ENCODE data around the gene CCSER1. TPM values are rescaled to one million over a fixed set of nuclear protein-coding genes. Genes with fewer than 3 reads are reported as not detected.

CCSER1 gene
- total and polyA plus RNA-seq, 2 experiments from 2014 or later, result 2.9 to 3.4 TPM

GRCh38 chr4:90245837-90246236 is 118.6 kb downstream of the CCSER1 start:
- H3K36me3 ChIP-seq (ENCODE audit: insufficient read depth), result no peaks in the 10 kb centered on the region
- TF ChIP-seq NANOG (IDR thresholded peaks at IDR 0.05; ENCODE audit: borderline replicate concordance) (no peak), ZNF114 (CRISPR knock-in tag; IDR thresholded peaks at IDR 0.05) (no peak), POLR2AphosphoS5 (IDR thresholded peaks at IDR 0.05; ENCODE audit: low read depth) (no peak), CREB1 (CRISPR knock-in tag; IDR thresholded peaks at IDR 0.05; ENCODE audit: low read depth) (no peak), EZH2phosphoT487 (IDR thresholded peaks at IDR 0.05; ENCODE audit: unreplicated experiment) (no peak), EZH2 (IDR thresholded peaks at IDR 0.05; ENCODE audit: low read depth, unreplicated experiment) (no peak), REST (IDR thresholded peaks at IDR 0.05; ENCODE audit: unreplicated experiment) (no peak), ZNF462 (CRISPR knock-in tag; IDR thresholded peaks at IDR 0.05) (no peak), ZNF331 (CRISPR knock-in tag; IDR thresholded peaks at IDR 0.05; ENCODE audit: low read depth) (no peak), JUNB (IDR thresholded peaks at IDR 0.05; ENCODE audit: unreplicated experiment) (no peak), CTCF (conservative IDR thresholded peaks at IDR 0.05; ENCODE audit: low read depth in 2 of 2) (no peak), STAT1 (IDR thresholded peaks at IDR 0.05; ENCODE audit: unreplicated experiment) (no peak)
- TF ChIP-seq, protein P1, sequence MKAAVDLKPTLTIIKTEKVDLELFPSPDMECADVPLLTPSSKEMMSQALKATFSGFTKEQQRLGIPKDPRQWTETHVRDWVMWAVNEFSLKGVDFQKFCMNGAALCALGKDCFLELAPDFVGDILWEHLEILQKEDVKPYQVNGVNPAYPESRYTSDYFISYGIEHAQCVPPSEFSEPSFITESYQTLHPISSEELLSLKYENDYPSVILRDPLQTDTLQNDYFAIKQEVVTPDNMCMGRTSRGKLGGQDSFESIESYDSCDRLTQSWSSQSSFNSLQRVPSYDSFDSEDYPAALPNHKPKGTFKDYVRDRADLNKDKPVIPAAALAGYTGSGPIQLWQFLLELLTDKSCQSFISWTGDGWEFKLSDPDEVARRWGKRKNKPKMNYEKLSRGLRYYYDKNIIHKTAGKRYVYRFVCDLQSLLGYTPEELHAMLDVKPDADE (IDR thresholded peaks at IDR 0.05), result no peak
- no peaks in the 10 kb centered on the region for H3K27me3 ChIP-seq (ENCODE audit: insufficient read depth)
- H3K9me3 Mint-ChIP-seq, result no peaks in the 10 kb centered on the region
- ATAC-seq, result no peak
- no peaks in the 10 kb centered on the region for H3K9me2 ChIP-seq (ENCODE audit: insufficient read depth)
- H3K4me1 Mint-ChIP-seq, result 0 out of 3 replicates have a peak, but pooled peaks cover 3% of the 10 kb centered on the region
- no peak overlapping the region for H3K27ac Mint-ChIP-seq
- H3K4me3 Mint-ChIP-seq, result no peak overlapping the region
- H3K79me2 ChIP-seq (replicated peaks; ENCODE audit: insufficient read depth), result no peaks in the 10 kb centered on the region
- H3K4me3 ChIP-seq, result no peak overlapping the region
- no peak overlapping the region for H2AFZ ChIP-seq
- no peak for DNase-seq (ENCODE audit: low spot score)
- H3K36me3 Mint-ChIP-seq (ENCODE audit: low read depth), result no peaks in the 10 kb centered on the region
- no peaks in the 10 kb centered on the region for H3K27me3 Mint-ChIP-seq (ENCODE audit: insufficient read depth, low read depth, poor library complexity)
- H3K4me2 ChIP-seq, result no peak overlapping the region
- no peak overlapping the region for H3K27ac ChIP-seq (ENCODE audit: low read depth)
- H3F3A ChIP-seq (replicated peaks; ENCODE audit: low read depth), result no peaks in the 10 kb centered on the region
- no peaks in the 10 kb centered on the region for H3K4me1 ChIP-seq (ENCODE audit: insufficient read depth)
- H4K20me1 ChIP-seq (replicated peaks; ENCODE audit: insufficient read depth), result no peaks in the 10 kb centered on the region
